OCI-LY3 (cell line): ENCODE data around the gene KTI12.

Source experiments
- EZH2phosphoT487 ChIP-seq: fragments of 200-600 bp; shearing (Covaris generic); IDR thresholded peaks from 2 replicates; pipeline ENCODE4 v1.6.1; 2018; ENCODE audit warnings: antibody characterized with exemption, mixed run types, low read depth
- TF ChIP-seq, protein P1 (sequence below): fragments of 200-600, 300-600 bp; sonication (generic); IDR thresholded peaks from 2 replicates; pipeline ENCODE4 v1.5.1; 2014; ENCODE audit warnings: antibody characterized with exemption, low read length, low read depth

DNA sequence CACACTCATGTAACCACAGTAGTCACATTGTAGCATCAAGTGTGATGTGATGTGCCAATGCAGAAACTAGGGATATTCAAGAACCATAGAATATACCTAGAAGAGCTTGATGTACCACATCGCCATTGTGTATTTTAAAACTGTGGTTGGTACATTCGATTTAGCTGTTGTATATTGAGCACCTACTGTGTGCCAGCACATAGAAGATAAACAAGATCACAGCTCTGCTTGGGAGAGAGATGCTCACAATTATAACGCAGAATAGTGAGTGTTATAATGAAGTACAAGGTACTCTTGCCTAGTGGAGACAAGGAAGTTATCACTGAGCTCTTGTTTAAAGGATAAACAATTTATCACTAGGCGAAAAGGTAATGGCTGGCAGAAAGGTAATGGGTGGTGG is 27.2 kb upstream of the KTI12 start:
- TF ChIP-seq, protein P1, sequence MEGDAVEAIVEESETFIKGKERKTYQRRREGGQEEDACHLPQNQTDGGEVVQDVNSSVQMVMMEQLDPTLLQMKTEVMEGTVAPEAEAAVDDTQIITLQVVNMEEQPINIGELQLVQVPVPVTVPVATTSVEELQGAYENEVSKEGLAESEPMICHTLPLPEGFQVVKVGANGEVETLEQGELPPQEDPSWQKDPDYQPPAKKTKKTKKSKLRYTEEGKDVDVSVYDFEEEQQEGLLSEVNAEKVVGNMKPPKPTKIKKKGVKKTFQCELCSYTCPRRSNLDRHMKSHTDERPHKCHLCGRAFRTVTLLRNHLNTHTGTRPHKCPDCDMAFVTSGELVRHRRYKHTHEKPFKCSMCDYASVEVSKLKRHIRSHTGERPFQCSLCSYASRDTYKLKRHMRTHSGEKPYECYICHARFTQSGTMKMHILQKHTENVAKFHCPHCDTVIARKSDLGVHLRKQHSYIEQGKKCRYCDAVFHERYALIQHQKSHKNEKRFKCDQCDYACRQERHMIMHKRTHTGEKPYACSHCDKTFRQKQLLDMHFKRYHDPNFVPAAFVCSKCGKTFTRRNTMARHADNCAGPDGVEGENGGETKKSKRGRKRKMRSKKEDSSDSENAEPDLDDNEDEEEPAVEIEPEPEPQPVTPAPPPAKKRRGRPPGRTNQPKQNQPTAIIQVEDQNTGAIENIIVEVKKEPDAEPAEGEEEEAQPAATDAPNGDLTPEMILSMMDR: no peak
- no peak for TF ChIP-seq EZH2phosphoT487
